Heart left ventricle (tissue), 16 donors: ENCODE data around the gene LRRC10B. TPM values are rescaled to one million over a fixed set of nuclear protein-coding genes. Genes with fewer than 3 reads are reported as not detected.
"Not testable (repeated sequence)": the region's sequence is repeated elsewhere in the genome, so short reads cannot be mapped to it uniquely, and the experiment has no call there.

ENCODE experiments used
- ATAC-seq, 4 donors: fragments of 200-7000 bp; cut with Tn5 transposase; one replicate each; pipeline ENCODE4 v1.9.1; 2020 to 2022; ENCODE audit warnings: moderate library complexity in 4 of 4, mild to moderate bottlenecking in 3 of 4, moderate number of reproducible peaks in 1 of 4
- DNase-seq, 5 donors: peaks; one replicate each; pipeline ENCODE4 v3.0.0-alpha.2; 2020
- H3K27ac ChIP-seq, 12 donors: fragments of 200-600 bp; sonication (generic) in 4 of 12; one replicate each; pipeline versions ENCODE4 v1.5.0 to v1.8.0; 2016 to 2022; ENCODE audit warnings: mild to moderate bottlenecking in 2 of 12
- H3K27me3 ChIP-seq, 9 donors: fragments of 200-600 bp; sonication (generic) in 2 of 9; one replicate each; pipeline versions ENCODE4 v1.5.1 to v1.8.0; 2016 to 2022; ENCODE audit warnings: mild to moderate bottlenecking in 3 of 9
- H3K36me3 ChIP-seq, 9 donors: fragments of 200-600 bp; sonication (generic) in 2 of 9; one replicate each; pipeline versions ENCODE4 v1.5.0 to v1.8.0; 2018 to 2022; ENCODE audit warnings: mild to moderate bottlenecking in 2 of 9
- H3K4me1 ChIP-seq, 12 donors: fragments of 200-600 bp; sonication (generic) in 4 of 12; one replicate each; pipeline versions ENCODE4 v1.5.0 to v1.8.0; 2016 to 2022; ENCODE audit warnings: mild to moderate bottlenecking in 3 of 12
- H3K4me3 ChIP-seq, 12 donors: fragments of 200-600 bp; sonication (generic) in 4 of 12; one replicate each; pipeline versions ENCODE4 v1.5.0 to v1.8.0; 2017 to 2022; ENCODE audit warnings: mild to moderate bottlenecking in 9 of 12, moderate library complexity in 4 of 12
- H3K9me3 ChIP-seq, 12 donors: fragments of 200-600 bp; sonication (generic) in 4 of 12; one replicate each; pipeline versions ENCODE4 v1.5.0 to v1.8.0; 2016 to 2022; ENCODE audit warnings: mild to moderate bottlenecking in 1 of 12
- POLR2A ChIP-seq, 2 donors: fragments of 450-650 bp; IDR thresholded peaks; one replicate each; pipeline ENCODE4 v1.6.1; 2017; ENCODE audit warnings: antibody characterized with exemption in 2 of 2, mild to moderate bottlenecking in 2 of 2, moderate library complexity in 2 of 2
- WGBS, 4 donors: extraction: QIAGEN DNeasy Blood & Tissue Kit in 2 of 4; methylation state at CpG; one replicate each; pipeline versions ENCODE4 v1.1.5 to v1.1.7; 2013 to 2018; 5-methylcytosine and 5-hydroxymethylcytosine counted together
- intact Hi-C, 10 donors: fragments of 100-400 bp; cut with DNase I; formaldehyde crosslinking; loops; one replicate each; pipeline versions ENCODE4 v1.11.1 to v1.14.2; 2022
- polyA plus RNA-seq, 2 donors: library from polyadenylated mRNA; stranded (reverse); fragments of 200-250 nt; gene quantifications; one replicate each; pipeline ENCODE4 v1.2.3, GENCODE V29; 2013
- total RNA-seq, 9 donors: library from RNA; depleted of rRNA in 2 of 9; stranded (reverse); fragments of >200 nt in 2 of 9; fragmentation: NEBNext Ultra II Directional in 3 of 9; extraction: Animal tissue kit (Norgen Biotek cat#: 25700) in 3 of 9; gene quantifications; one replicate each; pipeline versions ENCODE4 v1.1.0 to v1.2.4, GENCODE V29; 2016 to 2023
- TF ChIP-seq, protein P1 (sequence below), 12 donors: fragments of 200-600 bp; sonication (generic) in 4 of 12; IDR thresholded peaks; one replicate each; pipeline versions ENCODE4 v1.5.0 to v1.8.0; 2018 to 2022; ENCODE audit warnings: antibody characterized with exemption in 12 of 12, mild to moderate bottlenecking in 5 of 12
- donor health status: ischemic (EF 13 %, LVEDD 7.1; RV severe dilation, severe dysfunction).
- donor health status: healthy with polysubstance abuse.
- donor health status: DM: no; HTN: yes; CAD: no.
- donor health status: DM: no; HTN: no; CAD: no.
- donor health status: ischemic (EF 25% LVEDD 6.9; RV normal size, moderate dysfunction).
- donor health status: ischemic (EF 25% LVEDD 5.7; RV mildly dilated, moderate dysfunction).
- donor health status: healthy.
- donor health status: DM: yes; HTN: yes; CAD: no.
- donor health status: ischemic (EF 35%, LVEDD 5.7; RV mildly dilated, moderate dysfunction).
- donor health status: nonischemic (EF 11% LVEDD 7.7; RV severe dilation, severe dysfunction).
- donor health status: DM: yes; HTN: yes; CAD: no.
- donor health status: PGD.
- donor health status: ischemic (EF 29% LVEDD 5.4; RV normal size, mild dysfunction).
- donor health status: nonischemic (EF 23%, LVEDD 6.1; RV moderate dilation, normal function).

LRRC10B gene
- total and polyA plus RNA-seq, 11 donors, result 0.15 to 4.2 (median 1.1) TPM

DNA sequence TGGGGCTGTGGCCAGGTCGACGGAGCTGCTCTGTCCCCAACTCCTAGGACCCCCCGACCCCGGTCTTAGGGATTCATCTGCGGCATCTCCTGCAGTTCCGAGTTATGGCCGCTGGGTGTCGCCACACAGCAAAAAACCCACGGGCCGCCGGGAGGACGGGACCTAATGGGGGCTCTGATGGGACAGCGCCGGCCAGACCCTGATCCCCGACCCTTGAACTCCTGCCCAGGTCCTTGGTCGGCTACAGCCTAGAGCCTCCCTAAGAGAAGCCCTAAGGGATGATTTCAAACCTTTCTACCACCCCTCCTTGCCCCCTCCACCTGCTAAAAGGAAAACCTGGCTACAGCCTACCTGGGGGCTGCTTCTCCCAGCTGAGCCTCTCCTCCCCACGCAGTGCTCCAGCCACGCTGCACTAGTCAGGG lies 30.8 kb upstream of the LRRC10B start:
- 2 to 4% (median 4%) methylated on average over 15 to 18 of the region's 18 CpGs for WGBS, 4 donors
- TF ChIP-seq, protein P1, sequence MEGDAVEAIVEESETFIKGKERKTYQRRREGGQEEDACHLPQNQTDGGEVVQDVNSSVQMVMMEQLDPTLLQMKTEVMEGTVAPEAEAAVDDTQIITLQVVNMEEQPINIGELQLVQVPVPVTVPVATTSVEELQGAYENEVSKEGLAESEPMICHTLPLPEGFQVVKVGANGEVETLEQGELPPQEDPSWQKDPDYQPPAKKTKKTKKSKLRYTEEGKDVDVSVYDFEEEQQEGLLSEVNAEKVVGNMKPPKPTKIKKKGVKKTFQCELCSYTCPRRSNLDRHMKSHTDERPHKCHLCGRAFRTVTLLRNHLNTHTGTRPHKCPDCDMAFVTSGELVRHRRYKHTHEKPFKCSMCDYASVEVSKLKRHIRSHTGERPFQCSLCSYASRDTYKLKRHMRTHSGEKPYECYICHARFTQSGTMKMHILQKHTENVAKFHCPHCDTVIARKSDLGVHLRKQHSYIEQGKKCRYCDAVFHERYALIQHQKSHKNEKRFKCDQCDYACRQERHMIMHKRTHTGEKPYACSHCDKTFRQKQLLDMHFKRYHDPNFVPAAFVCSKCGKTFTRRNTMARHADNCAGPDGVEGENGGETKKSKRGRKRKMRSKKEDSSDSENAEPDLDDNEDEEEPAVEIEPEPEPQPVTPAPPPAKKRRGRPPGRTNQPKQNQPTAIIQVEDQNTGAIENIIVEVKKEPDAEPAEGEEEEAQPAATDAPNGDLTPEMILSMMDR (IDR thresholded peaks at IDR 0.05), result peak; percentile 89 to 96 (median 93)
- no peak for TF ChIP-seq POLR2A (IDR thresholded peaks at IDR 0.05)
- Histone ChIP-seq H3K27ac (peak overlapping the region in 5 of 12 donors; percentile 7 to 58 (median 34)), H3K27me3 (no peaks in the 10 kb centered on the region), H3K9me3 (peaks cover 0 to 7% (median 0%) of the 10 kb centered on the region in 12 donors), H3K36me3 (peaks cover 0 to 6% (median 0%) of the 10 kb centered on the region in 9 donors), H3K4me1 (peaks cover 0 to 40% (median 13%) of the 10 kb centered on the region in 12 donors), H3K4me3 (no peak overlapping the region)
- intact Hi-C loops, result loop anchor here (1.0 to 10.0 kb wide), 18 partner anchors 32 to 257 kb away; partner anchors contain the start of gene SYT7 (in 1 of the 10)
- ATAC-seq (peak in 3 of 4 donors; percentile 27 to 44 (median 32)), DNase-seq (peak in 4 of 5 donors; percentile 41 to 63 (median 52))

- not testable (repeated sequence) for H3K27ac ChIP-seq, H3K36me3 ChIP-seq, H3K27me3 ChIP-seq, DNase-seq, H3K9me3 ChIP-seq, H3K4me3 ChIP-seq, ATAC-seq
- H3K4me1 ChIP-seq, result peaks cover 0 to 35% (median 12%) of the 10 kb centered on the region in 12 donors
- intact Hi-C loops, result loop anchor here in 9 of 10 donors (2.0 to 10.0 kb wide), 11 partner anchors 33 to 255 kb away; no protein-coding TSS in a partner anchor
- WGBS, 4 donors, result 89 to 95% (median 91%) methylated on average over 11 of the region's 11 CpGs
Measured at GRCh38 chr11:61479360-61480058, 29.0 kb upstream of the LRRC10B start.

DNA sequence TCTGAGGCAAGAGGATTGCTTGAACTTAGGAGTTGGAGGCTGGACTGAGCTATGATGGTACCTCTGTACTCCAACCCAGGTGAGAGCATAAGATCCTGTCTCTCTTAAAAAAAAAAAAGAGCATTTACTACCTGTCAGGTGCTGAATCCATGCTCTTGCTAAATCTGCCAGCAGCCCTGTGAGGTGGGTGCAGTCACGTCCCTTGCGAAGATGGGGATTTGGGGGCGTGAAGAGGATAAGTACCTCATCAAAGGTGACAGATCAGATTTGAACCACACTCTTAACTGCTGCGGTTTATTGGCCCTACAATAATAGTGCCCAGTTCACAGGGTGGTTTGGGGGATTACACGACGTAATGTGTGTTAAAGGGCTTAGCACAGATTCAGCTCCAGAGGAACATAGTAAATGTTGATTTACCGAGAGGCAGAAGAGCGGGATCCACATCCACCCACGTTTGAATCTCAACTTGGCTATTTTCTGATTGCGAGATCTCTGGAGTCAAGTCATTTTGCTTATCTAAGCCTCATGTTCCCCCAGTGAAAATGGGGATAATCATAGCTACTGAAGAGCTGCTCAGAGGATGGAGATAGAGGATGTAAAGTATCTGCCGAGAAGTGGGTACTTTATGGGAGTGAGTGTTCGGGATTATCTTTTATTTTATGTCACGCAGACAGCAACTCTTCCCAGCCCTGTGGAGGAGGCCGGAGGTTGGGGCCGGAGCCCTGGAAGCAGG lies 28.1 kb upstream of the LRRC10B start:
- Histone ChIP-seq H3K27me3 (no peaks in the 10 kb centered on the region), H3K9me3 (no peaks in the 10 kb centered on the region), H3K27ac (peak overlapping the region in 2 of 12 donors; percentile 2 to 22), H3K36me3 (no peaks in the 10 kb centered on the region), H3K4me3 (no peak overlapping the region), H3K4me1 (peaks cover 0 to 35% (median 12%) of the 10 kb centered on the region in 12 donors)
- TF ChIP-seq, protein P1 (IDR thresholded peaks at IDR 0.05), result no peak
- TF ChIP-seq POLR2A (IDR thresholded peaks at IDR 0.05), result no peak
- ATAC-seq (no peak), DNase-seq (no peak)
- intact Hi-C loops, result loop anchor here in 3 of 10 donors (5.0 to 10.0 kb wide), 3 partner anchors 37 to 254 kb away; no protein-coding TSS in a partner anchor
- 79 to 83% (median 80%) methylated on average over 15 of the region's 15 CpGs for WGBS, 4 donors

DNA sequence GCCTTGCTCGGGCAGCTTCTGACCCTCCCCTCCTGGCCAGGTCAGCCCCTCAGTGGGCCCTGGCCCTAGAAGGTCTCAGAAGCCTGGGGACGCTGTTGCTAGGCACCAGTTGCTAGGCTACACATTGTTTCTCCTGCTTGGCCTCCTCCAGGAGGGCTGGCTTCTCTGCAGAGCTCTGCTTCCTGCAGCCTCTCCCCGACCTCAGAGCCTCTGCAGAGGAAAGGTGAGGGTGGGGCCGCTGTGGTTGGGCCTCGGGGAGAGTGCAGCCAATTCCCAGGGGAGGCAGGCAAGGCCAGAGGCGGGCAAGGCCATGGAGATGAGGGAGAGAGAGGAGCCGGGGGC lies 27.6 kb upstream of the LRRC10B start:
- Histone ChIP-seq H3K36me3 (no peaks in the 10 kb centered on the region), H3K27me3 (no peaks in the 10 kb centered on the region), H3K27ac (peak overlapping the region in 2 of 12 donors; percentile 2 to 37), H3K9me3 (no peaks in the 10 kb centered on the region), H3K4me3 (no peak overlapping the region), H3K4me1 (peaks cover 0 to 35% (median 12%) of the 10 kb centered on the region in 12 donors)
- 23 to 43% (median 37%) methylated on average over 6 to 7 of the region's 7 CpGs for WGBS, 4 donors
- DNase-seq, result peak in 2 of 5 donors; percentile 46 to 50
- intact Hi-C loops, result loop anchor here in 3 of 10 donors (5.0 to 10.0 kb wide), 3 partner anchors 36 to 254 kb away; no protein-coding TSS in a partner anchor
- peak in 2 of 4 donors; percentile 24 to 28 for ATAC-seq
- TF ChIP-seq POLR2A (IDR thresholded peaks at IDR 0.05), result no peak
- TF ChIP-seq, protein P1 (IDR thresholded peaks at IDR 0.05), result no peak
